Bronchial epithelial cell (primary cell): ENCODE measurements around the gene SMIM12. TPM values are rescaled to one million over a fixed set of nuclear protein-coding genes. Genes with fewer than 3 reads are reported as not detected.

Source experiments
- DNase-seq: peaks from one replicate; pipeline ENCODE4 v3.0.0-alpha.2; 2010; ENCODE audit warnings: low read depth
- FAIRE-seq: peaks from 2 replicates; lab custom pipeline; 2011; peaks lifted over from hg19 to GRCh38; lab: Jason Lieb, UNC
- H3K27me3 ChIP-seq: 2 replicates; pipeline ENCODE4 v1.5.1; 2011; ENCODE audit warnings: low read length; ENCODE audit not compliant: control insufficient read depth, insufficient read depth
- H3K36me3 ChIP-seq: 2 replicates; pipeline ENCODE4 v1.5.1; 2011; ENCODE audit warnings: low read length; ENCODE audit not compliant: control insufficient read depth, insufficient read depth
- H3K4me3 ChIP-seq: 2 replicates; pipeline ENCODE4 v1.5.1; 2011; ENCODE audit warnings: mild to moderate bottlenecking, low read depth, low read length, control low read depth
- CTCF ChIP-seq: IDR thresholded peaks from 2 replicates; pipeline ENCODE4 v1.5.1; 2011; ENCODE audit warnings: mild to moderate bottlenecking, moderate library complexity, low read length, control low read depth, inconsistent platforms; ENCODE audit not compliant: insufficient read depth, severe bottlenecking
- total RNA-seq: library from RNA; depleted of rRNA; stranded (reverse); fragments of >200 nt; gene quantifications from 2 replicates; pipeline ENCODE4 v1.2.1, GENCODE V29; 2014

SMIM12 gene
- total RNA-seq, 1 donor from 2014 or later = 34.8 TPM

GRCh38 chr1:34843392-34844251 is 15.9 kb downstream of the SMIM12 start:
- H3K27me3 ChIP-seq = no peaks in the 10 kb centered on the region
- DNase-seq = no peak
- no peak overlapping the region for H3K4me3 ChIP-seq
- no peak for FAIRE-seq
- no peaks in the 10 kb centered on the region for H3K36me3 ChIP-seq
- TF ChIP-seq CTCF = no peak

GRCh38 chr1:34842952-34843371 is 16.6 kb downstream of the SMIM12 start:
- Histone ChIP-seq H3K4me3 (no peak overlapping the region), H3K36me3 (no peaks in the 10 kb centered on the region), H3K27me3 (no peaks in the 10 kb centered on the region)
- DNase-seq (no peak), FAIRE-seq (no peak)
- TF ChIP-seq CTCF = no peak

DNA sequence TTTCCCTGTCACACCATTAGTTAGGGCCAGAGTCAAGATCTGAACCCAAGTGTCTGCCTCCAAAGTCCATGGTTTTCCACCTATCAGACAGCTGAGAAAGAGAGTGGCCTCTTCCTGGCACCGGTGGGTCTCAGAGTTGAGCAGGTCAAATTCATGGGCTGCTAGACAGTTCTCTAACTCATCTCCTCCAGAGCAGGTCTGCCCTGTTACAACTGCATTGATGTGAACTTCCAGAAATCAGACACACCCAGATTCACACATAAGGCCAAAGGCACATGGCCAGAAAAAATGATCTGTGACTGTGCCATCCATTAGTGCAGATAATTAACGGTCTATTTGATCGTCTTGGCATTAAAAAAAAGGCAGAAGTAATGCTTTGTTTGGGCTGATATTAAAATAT is 17.5 kb downstream of the SMIM12 start:
- H3K27me3 ChIP-seq = no peaks in the 10 kb centered on the region
- FAIRE-seq (peak; percentile 52), DNase-seq (no peak)

DNA sequence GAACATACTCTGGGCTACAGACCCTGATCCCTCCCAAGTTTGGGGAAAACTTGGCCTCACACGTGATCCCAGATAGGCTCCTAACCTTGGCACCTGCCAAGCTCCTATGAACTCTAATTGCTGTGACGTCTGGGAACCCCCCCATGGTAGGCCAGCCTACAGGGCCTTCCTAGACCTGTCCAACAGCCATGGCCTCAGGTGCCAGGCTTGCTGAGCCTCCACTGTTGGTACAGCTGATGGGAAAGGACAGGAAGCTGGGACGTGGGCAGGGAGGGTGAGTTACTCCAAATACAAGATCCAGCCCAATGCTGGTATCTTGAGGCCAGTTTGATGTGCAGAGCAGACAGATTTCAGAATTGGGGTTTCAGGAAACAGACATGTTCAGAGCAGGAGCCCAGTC is 19.1 kb downstream of the SMIM12 start:
- FAIRE-seq = no peak
- DNase-seq = no peak
- TF ChIP-seq CTCF = no peak
- H3K36me3 ChIP-seq = no peaks in the 10 kb centered on the region
- H3K4me3 ChIP-seq = no peak overlapping the region
- no peaks in the 10 kb centered on the region for H3K27me3 ChIP-seq

More for the DNA sequence above, 17.5 kb downstream of the SMIM12 start:
- no peak for TF ChIP-seq CTCF
- Histone ChIP-seq H3K4me3 (no peak overlapping the region), H3K36me3 (no peaks in the 10 kb centered on the region)

DNA sequence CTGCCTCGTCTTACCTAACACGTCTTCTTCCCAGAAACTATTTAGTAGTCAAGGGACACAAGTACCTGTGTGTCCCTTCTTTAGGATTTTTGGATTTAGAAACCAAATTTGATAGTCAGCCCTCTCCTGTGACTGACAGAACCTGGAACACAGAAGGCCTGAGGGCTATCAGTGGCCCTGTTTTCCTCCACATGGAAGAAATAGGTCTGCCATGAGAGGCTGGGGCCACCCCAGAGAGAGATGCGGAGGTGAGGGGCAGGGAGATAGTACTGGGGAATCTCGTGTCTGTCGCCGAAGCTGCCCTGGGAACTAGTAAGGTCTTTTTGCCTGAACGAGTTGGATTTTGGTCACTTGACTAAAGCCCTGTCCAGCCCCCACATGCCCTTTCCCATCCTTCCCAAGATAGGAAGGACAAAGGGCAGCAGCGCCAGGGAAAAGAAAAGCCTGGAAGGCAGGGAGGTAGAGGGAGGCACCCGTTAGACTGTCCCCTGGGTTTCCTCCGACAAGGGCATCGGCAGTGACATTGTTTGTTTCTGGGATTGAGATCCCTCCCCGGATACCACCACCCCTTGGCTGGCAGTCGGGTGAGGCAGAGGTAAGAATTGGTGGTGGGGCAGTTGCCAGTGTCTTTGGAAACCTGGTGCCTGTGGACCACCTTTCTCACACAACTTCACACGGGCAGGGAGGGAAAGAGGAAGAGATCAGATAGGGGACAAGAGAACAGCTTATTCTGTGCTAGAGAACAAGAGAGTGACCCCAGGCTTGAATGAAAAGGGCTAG is 19.8 kb downstream of the SMIM12 start:
- no peaks in the 10 kb centered on the region for H3K36me3 ChIP-seq
- no peak for TF ChIP-seq CTCF
- H3K27me3 ChIP-seq = no peaks in the 10 kb centered on the region
- H3K4me3 ChIP-seq = no peak overlapping the region
- FAIRE-seq = no peak
- DNase-seq = no peak
